Fibroblast of lung (primary cell): ENCODE measurements around the gene GRM4. TPM values are rescaled to one million over a fixed set of nuclear protein-coding genes. Genes with fewer than 3 reads are reported as not detected.

Experiments
- DNase-seq, 2 donors: peaks; one replicate each; pipeline versions ENCODE4 v3.0.0 to v3.0.0-alpha.2; 2010; ENCODE audit warnings: low read depth in 2 of 2
- H2AFZ ChIP-seq: 2 replicates; pipeline ENCODE4 v1.5.1; 2012; ENCODE audit warnings: low read length, control low read depth, inconsistent platforms
- H3K27ac ChIP-seq: 2 replicates; pipeline ENCODE4 v1.5.1; 2011; ENCODE audit warnings: low read length, control low read depth; ENCODE audit not compliant: insufficient read depth
- H3K27me3 ChIP-seq: 2 replicates; pipeline ENCODE4 v1.5.1; 2011; ENCODE audit warnings: mild to moderate bottlenecking, low read length; ENCODE audit not compliant: control insufficient read depth, insufficient read depth
- H3K36me3 ChIP-seq: 2 replicates; pipeline ENCODE4 v1.5.1; 2011; ENCODE audit warnings: low read length; ENCODE audit not compliant: control insufficient read depth, insufficient read depth
- H3K4me1 ChIP-seq: 2 replicates; pipeline ENCODE4 v1.5.1; 2011; ENCODE audit warnings: low read length; ENCODE audit not compliant: control insufficient read depth, insufficient read depth; ENCODE audit errors: extremely low read depth
- H3K4me2 ChIP-seq: 2 replicates; pipeline ENCODE4 v1.5.1; 2011; ENCODE audit warnings: low read length, control low read depth; ENCODE audit not compliant: insufficient read depth; ENCODE audit errors: extremely low read depth
- H3K4me3 ChIP-seq, 4 experiments: fragments of 200-600 bp in 1 of 4; sonication (generic) in 1 of 4; replicated peaks in 1 of 4; 2 replicates each; pipeline ENCODE4 v1.5.1; 2011 to 2016; ENCODE audit warnings: low read length in 4 of 4, low read depth in 3 of 4, mild to moderate bottlenecking in 3 of 4, control low read depth in 2 of 4, inconsistent platforms in 1 of 4, mixed read lengths in 1 of 4; ENCODE audit not compliant: insufficient read depth in 1 of 4; ENCODE audit errors: control extremely low read depth in 1 of 4
- H3K79me2 ChIP-seq: 2 replicates; pipeline ENCODE4 v1.5.1; 2012; ENCODE audit warnings: mild to moderate bottlenecking, low read length, inconsistent platforms; ENCODE audit not compliant: control insufficient read depth, insufficient read depth
- H3K9ac ChIP-seq: 2 replicates; pipeline ENCODE4 v1.5.1; 2011; ENCODE audit warnings: mild to moderate bottlenecking, low read length, control low read depth; ENCODE audit not compliant: insufficient read depth
- H3K9me3 ChIP-seq: 2 replicates; pipeline ENCODE4 v1.5.1; 2012; ENCODE audit warnings: low read depth, low read length; ENCODE audit not compliant: control insufficient read depth, insufficient read depth
- H4K20me1 ChIP-seq: 2 replicates; pipeline ENCODE4 v1.5.1; 2011; ENCODE audit warnings: low read length; ENCODE audit not compliant: control insufficient read depth, insufficient read depth; ENCODE audit errors: extremely low read depth
- EZH2 ChIP-seq: IDR thresholded peaks from 2 replicates; pipeline ENCODE4 v1.5.1; 2012; ENCODE audit warnings: low read length, control low read depth, mild to moderate bottlenecking; ENCODE audit errors: missing control alignments
- polyA plus RNA-seq, 2 donors: library from polyadenylated mRNA; depleted of rRNA in 1 of 2; stranded (reverse) in 1 of 2; unstranded in 1 of 2; fragments of >200 nt; gene quantifications; 2 replicates each; pipeline ENCODE4 v1.2.1, GENCODE V29; 2011 to 2012; ENCODE audit warnings: missing spikeins in 1 of 2
- total RNA-seq: library from RNA; depleted of rRNA; stranded (reverse); fragments of >200 nt; gene quantifications from 2 replicates; pipeline ENCODE4 v1.2.1, GENCODE V29; 2014
- TF ChIP-seq, protein P1 (sequence below), 2 donors: IDR thresholded peaks in 1 of 2; conservative IDR thresholded peaks in 1 of 2; 1 replicate in 1 of 2; 2 replicates in 1 of 2; pipeline ENCODE4 v1.5.1; 2011 to 2012; ENCODE audit warnings: low read length in 2 of 2, control low read depth in 1 of 2, inconsistent platforms in 1 of 2, low read depth in 1 of 2, mild to moderate bottlenecking in 1 of 2

Gene GRM4
- total and polyA plus RNA-seq, 2 donors (not counting 1 experiment from before 2014, with no cell fraction given): under 0.01 TPM; not detected in 1

GRCh38 chr6:33994472-33995308 is 151.2 kb downstream of the GRM4 start:
- H3K4me2 ChIP-seq: no peak overlapping the region
- DNase-seq: no peak
- H3K27ac ChIP-seq: no peak overlapping the region
- H4K20me1 ChIP-seq: no peaks in the 10 kb centered on the region
- no peaks in the 10 kb centered on the region for H3K9me3 ChIP-seq
- no peak for TF ChIP-seq EZH2
- TF ChIP-seq, protein P1, sequence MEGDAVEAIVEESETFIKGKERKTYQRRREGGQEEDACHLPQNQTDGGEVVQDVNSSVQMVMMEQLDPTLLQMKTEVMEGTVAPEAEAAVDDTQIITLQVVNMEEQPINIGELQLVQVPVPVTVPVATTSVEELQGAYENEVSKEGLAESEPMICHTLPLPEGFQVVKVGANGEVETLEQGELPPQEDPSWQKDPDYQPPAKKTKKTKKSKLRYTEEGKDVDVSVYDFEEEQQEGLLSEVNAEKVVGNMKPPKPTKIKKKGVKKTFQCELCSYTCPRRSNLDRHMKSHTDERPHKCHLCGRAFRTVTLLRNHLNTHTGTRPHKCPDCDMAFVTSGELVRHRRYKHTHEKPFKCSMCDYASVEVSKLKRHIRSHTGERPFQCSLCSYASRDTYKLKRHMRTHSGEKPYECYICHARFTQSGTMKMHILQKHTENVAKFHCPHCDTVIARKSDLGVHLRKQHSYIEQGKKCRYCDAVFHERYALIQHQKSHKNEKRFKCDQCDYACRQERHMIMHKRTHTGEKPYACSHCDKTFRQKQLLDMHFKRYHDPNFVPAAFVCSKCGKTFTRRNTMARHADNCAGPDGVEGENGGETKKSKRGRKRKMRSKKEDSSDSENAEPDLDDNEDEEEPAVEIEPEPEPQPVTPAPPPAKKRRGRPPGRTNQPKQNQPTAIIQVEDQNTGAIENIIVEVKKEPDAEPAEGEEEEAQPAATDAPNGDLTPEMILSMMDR (conservative IDR thresholded peaks at IDR 0.05 in 1 of 2, IDR thresholded peaks at IDR 0.05 in 1 of 2; ENCODE audit: low read depth in 1 of 2, low read length in 2 of 2): no peak
- H3K27me3 ChIP-seq: peaks cover 9% of the 10 kb centered on the region
- H3K4me3 ChIP-seq: no peak overlapping the region
- H3K9ac ChIP-seq: no peak overlapping the region
- no peaks in the 10 kb centered on the region for H3K79me2 ChIP-seq
- H2AFZ ChIP-seq: no peak overlapping the region
- no peaks in the 10 kb centered on the region for H3K4me1 ChIP-seq
- H3K36me3 ChIP-seq: no peaks in the 10 kb centered on the region

- Histone ChIP-seq H3K27me3 (peaks cover 9% of the 10 kb centered on the region), H3K9ac (no peak overlapping the region), H3K36me3 (no peaks in the 10 kb centered on the region), H4K20me1 (no peaks in the 10 kb centered on the region), H3K4me2 (no peak overlapping the region), H3K4me1 (no peaks in the 10 kb centered on the region), H3K27ac (no peak overlapping the region), H2AFZ (no peak overlapping the region), H3K79me2 (no peaks in the 10 kb centered on the region), H3K9me3 (no peaks in the 10 kb centered on the region), H3K4me3 (no peak overlapping the region)
- DNase-seq: no peak
- TF ChIP-seq, protein P1 (conservative IDR thresholded peaks at IDR 0.05 in 1 of 2, IDR thresholded peaks at IDR 0.05 in 1 of 2; ENCODE audit: low read depth in 1 of 2, low read length in 2 of 2): no peak
- TF ChIP-seq EZH2: no peak
Observed at GRCh38 chr6:33993653-33994471, 152.0 kb downstream of the GRM4 start.

DNA sequence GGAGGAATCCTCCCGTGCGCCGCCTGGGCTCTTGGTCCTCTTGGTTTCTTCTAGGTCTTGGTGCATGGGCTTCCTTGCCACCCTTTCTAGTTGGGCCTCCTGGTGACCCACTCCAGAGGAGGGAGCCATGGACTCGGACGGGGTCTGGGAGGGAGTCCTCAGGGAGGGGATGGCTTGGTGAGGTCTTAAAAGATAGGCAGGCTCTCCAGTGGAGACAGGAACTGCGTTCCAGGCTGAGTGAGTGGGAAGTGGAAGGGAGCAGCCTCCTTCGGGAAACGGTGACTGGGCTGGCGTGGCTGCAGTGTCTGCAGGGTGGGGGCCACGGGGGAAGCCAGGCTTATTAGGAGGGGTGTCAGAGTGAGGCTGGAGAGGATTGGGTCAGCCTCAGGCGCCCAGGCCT is 152.8 kb downstream of the GRM4 start:
- H3K27me3 ChIP-seq: peaks cover 9% of the 10 kb centered on the region
- H2AFZ ChIP-seq: no peak overlapping the region
- no peaks in the 10 kb centered on the region for H3K79me2 ChIP-seq
- H3K36me3 ChIP-seq: no peaks in the 10 kb centered on the region
- H4K20me1 ChIP-seq: no peaks in the 10 kb centered on the region
- no peak overlapping the region for H3K4me2 ChIP-seq
- TF ChIP-seq, protein P1 (conservative IDR thresholded peaks at IDR 0.05 in 1 of 2, IDR thresholded peaks at IDR 0.05 in 1 of 2; ENCODE audit: low read depth in 1 of 2, low read length in 2 of 2): no peak
- no peak for TF ChIP-seq EZH2
- no peak for DNase-seq
- no peaks in the 10 kb centered on the region for H3K9me3 ChIP-seq
- H3K27ac ChIP-seq: no peak overlapping the region
- no peaks in the 10 kb centered on the region for H3K4me1 ChIP-seq
- H3K4me3 ChIP-seq: no peak overlapping the region
- H3K9ac ChIP-seq: no peak overlapping the region
